Panc1 (cell line): ENCODE measurements around the gene FUT8. TPM values are rescaled to one million over a fixed set of nuclear protein-coding genes. Genes with fewer than 3 reads are reported as not detected.

Source experiments
- ATAC-seq: fragments of 200-7000 bp; cut with Tn5 transposase; 2 replicates; pipeline ENCODE4 v1.9.1; 2020; ENCODE audit warnings: mild to moderate bottlenecking, moderate library complexity
- BruUV-seq: library from RNA; stranded (reverse); fragments of 400-500 nt; replicated peaks from 2 replicates; lab custom pipeline; 2021; lab: Mats Ljungman, UMichigan
- CTCF ChIA-PET: fragments of 300-600 bp; sonication (Branson Sonifier 250); formaldehyde crosslinking; loops from one replicate; lab custom pipeline; 2022; ENCODE audit warnings: antibody characterized with exemption; lab: Charles Lee
- POLR2A ChIA-PET: fragments of 300-600 bp; sonication (Branson Sonifier 250); formaldehyde crosslinking; loops from one replicate; lab custom pipeline; 2022; ENCODE audit warnings: antibody characterized with exemption; lab: Charles Lee
- DNase-seq: peaks from one replicate; pipeline ENCODE4 v3.0.0-alpha.2; 2010; ENCODE audit warnings: low read depth, low spot score
- H3K27ac ChIP-seq: 2 replicates; pipeline ENCODE4 v1.5.1; 2011; ENCODE audit warnings: mild to moderate bottlenecking, low read length, inconsistent platforms
- H3K27me3 ChIP-seq: fragments of 200-500 bp; sonication (Bioruptor generic); 2 replicates; pipeline ENCODE4 v1.6.0; 2014; ENCODE audit warnings: low read length, inconsistent platforms; ENCODE audit not compliant: control insufficient read depth, insufficient read depth
- H3K36me3 ChIP-seq: fragments of 200-500 bp; sonication (Bioruptor generic); 2 replicates; pipeline ENCODE4 v1.5.1; 2014; ENCODE audit warnings: inconsistent platforms, mild to moderate bottlenecking, low read length, moderate library complexity; ENCODE audit not compliant: control insufficient read depth, insufficient read depth
- H3K4me1 ChIP-seq: 2 replicates; pipeline ENCODE4 v1.5.1; 2011; ENCODE audit warnings: inconsistent platforms, mild to moderate bottlenecking, low read length, moderate library complexity; ENCODE audit not compliant: control insufficient read depth, insufficient read depth
- H3K4me3 ChIP-seq, 2 experiments: 2 replicates each; pipeline ENCODE4 v1.5.1; 2011 to 2012; ENCODE audit warnings: low read depth in 2 of 2, low read length in 2 of 2, mild to moderate bottlenecking in 2 of 2, inconsistent platforms in 1 of 2, moderate library complexity in 1 of 2
- H3K9me3 ChIP-seq: fragments of 200-500 bp; sonication (Bioruptor generic); 2 replicates; pipeline ENCODE4 v1.5.1; 2014; ENCODE audit warnings: low read depth, mild to moderate bottlenecking, inconsistent platforms, low read length, moderate library complexity; ENCODE audit not compliant: control insufficient read depth, insufficient read depth
- CTCF ChIP-seq: fragments of 450-650 bp; IDR thresholded peaks from 2 replicates; pipeline ENCODE4 v1.5.1; 2017; ENCODE audit warnings: mild to moderate bottlenecking
- POLR2AphosphoS5 ChIP-seq: IDR thresholded peaks from 2 replicates; pipeline ENCODE4 v1.6.1; 2012; ENCODE audit warnings: mild to moderate bottlenecking, low read depth, low read length, moderate library complexity
- REST ChIP-seq, 2 experiments: IDR thresholded peaks; 2 replicates each; pipeline ENCODE4 v1.6.1; 2011 to 2012; ENCODE audit warnings: low read depth in 2 of 2, control low read depth in 1 of 2, low read length in 1 of 2, mild to moderate bottlenecking in 1 of 2, moderate library complexity in 1 of 2; ENCODE audit not compliant: insufficient read depth in 1 of 2
- SIN3A ChIP-seq: IDR thresholded peaks from 2 replicates; pipeline ENCODE4 v1.6.1; 2012; ENCODE audit warnings: low read depth, mild to moderate bottlenecking, low read length, moderate library complexity, borderline replicate concordance; ENCODE audit not compliant: insufficient read depth
- TCF7L2 ChIP-seq: IDR thresholded peaks from 2 replicates; pipeline ENCODE4 v1.6.1; 2011; ENCODE audit warnings: mild to moderate bottlenecking, low read depth, low read length, inconsistent platforms
- in situ Hi-C: cut with HindIII; loops from 2 replicates; pipeline ENCODE4 v1.10.0; 2016; ENCODE audit warnings: low sequenced_read_pairs, low pct_unique_long_range_greater_than_20kb
- intact Hi-C: fragments of 100-400 bp; cut with micrococcal nuclease; formaldehyde crosslinking; loops from one replicate; pipeline ENCODE4 v1.10.0; 2022; ENCODE audit not compliant: unreplicated experiment
- total RNA-seq: library from RNA; stranded (reverse); gene quantifications from one replicate; pipeline ENCODE4 v1.2.1, GENCODE V29; 2021; ENCODE audit not compliant: unreplicated experiment

The FUT8 gene
- total RNA-seq, 1 experiment from 2014 or later: 31.4 TPM

DNA sequence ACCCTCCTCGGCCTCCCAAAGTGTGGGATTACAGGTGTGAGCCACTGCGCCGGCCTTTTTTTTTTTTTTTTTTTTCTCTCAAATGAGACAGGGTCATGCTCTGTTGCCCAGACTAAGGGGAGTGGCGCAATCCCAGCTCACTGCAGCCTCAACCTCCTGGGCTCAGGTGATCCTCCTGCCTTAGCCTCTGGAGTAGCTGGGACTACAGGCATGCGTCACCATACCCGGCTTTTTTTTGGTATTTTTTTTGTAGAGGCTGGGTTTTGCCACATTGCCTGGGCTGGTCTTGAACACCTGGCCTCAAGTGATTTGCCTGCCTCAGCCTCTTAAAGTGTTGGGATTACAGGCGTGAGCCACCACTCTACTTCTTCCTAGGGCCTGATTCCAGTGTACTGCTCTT is 18.7 kb downstream of the FUT8 start:
- no TSS peak for BruUV-seq

GRCh38 chr14:65431951-65432350 is 19.4 kb downstream of the FUT8 start:
- Histone ChIP-seq H3K4me3 (no peak overlapping the region), H3K4me1 (no peaks in the 10 kb centered on the region), H3K9me3 (no peaks in the 10 kb centered on the region), H3K27ac (no peak overlapping the region), H3K36me3 (no peaks in the 10 kb centered on the region), H3K27me3 (no peaks in the 10 kb centered on the region)
- in situ Hi-C loops: no loop called here
- CTCF ChIA-PET: no interaction called here
- TF ChIP-seq TCF7L2: no peak
- no peak for TF ChIP-seq CTCF
- TF ChIP-seq SIN3A: no peak
- no peak for TF ChIP-seq POLR2AphosphoS5
- no peak for TF ChIP-seq REST (IDR thresholded peaks at IDR 0.05; ENCODE audit: insufficient read depth in 1 of 2, low read depth in 2 of 2, low read length in 1 of 2)
- intact Hi-C loops: no loop called here
- no TSS peak for BruUV-seq
- DNase-seq (no peak), ATAC-seq (no peak)
- POLR2A ChIA-PET: no interaction called here

More for the DNA sequence above, 18.7 kb downstream of the FUT8 start:
- DNase-seq (no peak), ATAC-seq (no peak)
- in situ Hi-C loops (no loop called here), intact Hi-C loops (no loop called here)
- CTCF ChIA-PET: no interaction called here
- Histone ChIP-seq H3K36me3 (no peaks in the 10 kb centered on the region), H3K27ac (no peak overlapping the region), H3K9me3 (no peaks in the 10 kb centered on the region), H3K4me1 (no peaks in the 10 kb centered on the region), H3K4me3 (no peak overlapping the region), H3K27me3 (no peaks in the 10 kb centered on the region)
- TF ChIP-seq CTCF (no peak), SIN3A (no peak), TCF7L2 (no peak), REST (IDR thresholded peaks at IDR 0.05; ENCODE audit: insufficient read depth in 1 of 2, low read depth in 2 of 2, low read length in 1 of 2) (no peak), POLR2AphosphoS5 (no peak)
- POLR2A ChIA-PET: interaction anchor here (0.7 kb wide), 2 partner anchors 45 to 1761 kb away, joined by 12 to 13 read pairs; no protein-coding TSS in a partner anchor
